ENCODE results near the gene MZT2A.
A peak's percentile ranks its signal among the peaks of the same experiment; 100 is the strongest.

DNA sequence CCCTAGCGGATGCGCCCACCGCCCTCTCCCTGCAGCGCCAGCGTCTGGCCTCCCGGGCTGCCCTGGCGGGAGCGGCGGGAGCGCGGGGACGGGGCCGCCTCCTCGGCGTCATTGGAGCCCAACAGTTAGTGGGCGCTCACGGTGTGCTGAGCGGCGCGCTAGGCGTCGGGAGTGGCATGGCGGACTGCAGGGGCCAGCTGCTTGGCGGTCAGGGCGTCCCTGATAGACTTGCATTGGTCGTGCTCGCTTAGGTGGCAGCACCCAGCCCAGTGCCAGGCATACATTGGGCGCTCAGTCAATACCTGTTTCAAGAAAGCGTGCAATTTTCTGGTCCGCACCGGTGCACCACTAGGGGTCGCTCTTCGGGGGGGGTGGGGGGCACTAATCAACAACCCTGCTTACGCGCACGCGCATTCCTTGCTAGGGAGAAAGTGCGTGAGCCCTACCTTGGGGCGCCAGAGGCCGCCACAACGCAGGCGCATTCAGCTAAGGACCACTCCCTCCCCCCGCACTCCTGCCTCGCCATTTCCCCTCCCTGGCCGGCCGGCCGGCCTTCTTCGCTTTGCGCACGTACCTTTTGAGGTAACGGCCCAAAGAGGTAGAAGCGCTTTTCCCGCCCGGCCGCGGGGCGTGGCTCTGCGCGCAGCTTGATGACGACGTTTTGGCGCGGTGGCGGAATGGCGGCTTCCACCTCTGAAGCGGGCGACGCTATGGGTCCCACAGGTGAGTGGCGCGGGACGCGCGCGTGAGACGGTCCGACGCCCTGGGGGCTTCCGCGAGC is 411 bp upstream of the MZT2A start:
- TF ChIP-seq CTCF (IDR thresholded peaks at IDR 0.05 in 4 of 5, conservative IDR thresholded peaks at IDR 0.05 in 1 of 5), result peak; percentile 49 to 86 (median 84)
- TF ChIP-seq POLR2A (IDR thresholded peaks at IDR 0.05), result peak; percentile 20 to 33
